Activated gamma-delta T cell (primary cell): ENCODE results near the gene PSMB9.

Source experiments
- DNase-seq: peaks from one replicate; lab custom pipeline; 2025; lab: John Stamatoyannopoulos, UW

PSMB9 gene

GRCh38 chr6:32906539-32906938 is 52.5 kb downstream of the PSMB9 start:
- no peak for DNase-seq

DNA sequence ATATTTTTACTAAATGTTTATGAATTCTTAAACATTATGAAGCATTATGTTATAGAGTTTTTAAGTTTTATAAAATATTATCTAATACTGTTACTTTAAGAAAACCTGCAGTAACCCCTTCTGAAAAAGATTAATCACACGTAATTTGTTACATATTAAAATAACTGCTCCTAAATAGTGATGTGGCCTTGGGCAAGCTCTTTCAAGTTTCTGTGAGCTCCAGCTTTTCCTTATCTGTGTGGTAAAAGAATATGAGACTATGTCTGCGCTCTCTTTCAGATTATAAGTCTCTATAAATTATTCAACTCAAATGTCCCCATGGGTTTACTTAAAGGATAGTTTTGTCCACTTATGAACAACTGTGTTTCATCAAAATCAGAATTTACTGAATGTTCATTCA is 54.9 kb downstream of the PSMB9 start:
- no peak for DNase-seq
